Mesenchymal stem cell (in vitro differentiated cells and primary cell): ENCODE measurements around the gene DYNC1I1.

Experiments
- DNase-seq: peaks from one replicate; pipeline ENCODE4 v3.0.0-alpha.2; 2013
- H2AFZ ChIP-seq: one replicate; pipeline ENCODE4 v1.6.1; 2013; ENCODE audit warnings: low read depth, mild to moderate bottlenecking, control low read depth, inconsistent platforms, low read length, moderate library complexity
- H2AK5ac ChIP-seq: 2 replicates; pipeline ENCODE4 v1.6.1; 2013; ENCODE audit warnings: low read length, moderate library complexity, mild to moderate bottlenecking, inconsistent platforms; ENCODE audit not compliant: severe bottlenecking
- H2BK120ac ChIP-seq: one replicate; pipeline ENCODE4 v1.6.1; 2013; ENCODE audit warnings: low read depth, mild to moderate bottlenecking, inconsistent platforms, low read length, moderate library complexity
- H2BK12ac ChIP-seq, 2 experiments: one replicate each; pipeline ENCODE4 v1.6.1; 2013; ENCODE audit warnings: inconsistent platforms in 2 of 2, low read length in 2 of 2, mild to moderate bottlenecking in 2 of 2, moderate library complexity in 2 of 2, control low read depth in 1 of 2
- H2BK15ac ChIP-seq: one replicate; pipeline ENCODE4 v1.6.1; 2013; ENCODE audit warnings: mild to moderate bottlenecking, low read depth, inconsistent platforms; ENCODE audit not compliant: poor library complexity, severe bottlenecking
- H2BK5ac ChIP-seq: 2 replicates; pipeline ENCODE4 v1.6.1; 2013; ENCODE audit warnings: low read depth, mild to moderate bottlenecking, low read length, control low read depth, inconsistent platforms; ENCODE audit not compliant: poor library complexity, severe bottlenecking
- H3K14ac ChIP-seq, 2 experiments: one replicate each; pipeline ENCODE4 v1.6.1; 2013; ENCODE audit warnings: inconsistent platforms in 2 of 2, low read length in 2 of 2, control low read depth in 1 of 2, mild to moderate bottlenecking in 1 of 2, moderate library complexity in 1 of 2
- H3K18ac ChIP-seq, 2 experiments: one replicate each; pipeline ENCODE4 v1.6.1; 2013; ENCODE audit warnings: inconsistent platforms in 2 of 2, low read length in 2 of 2, control low read depth in 1 of 2, low read depth in 1 of 2, mild to moderate bottlenecking in 1 of 2
- H3K23ac ChIP-seq, 2 experiments: one replicate each; pipeline ENCODE4 v1.6.1; 2013; ENCODE audit warnings: inconsistent platforms in 2 of 2, low read length in 2 of 2, mild to moderate bottlenecking in 2 of 2, moderate library complexity in 2 of 2, control low read depth in 1 of 2
- H3K27ac ChIP-seq: 2 replicates; pipeline ENCODE4 v1.5.1; 2013; ENCODE audit warnings: mild to moderate bottlenecking, moderate library complexity, low read length, control low read depth, inconsistent platforms; ENCODE audit not compliant: poor library complexity, severe bottlenecking
- H3K27me3 ChIP-seq, 2 experiments: 2 replicates each; pipeline versions ENCODE4 v1.6.1 to v1.7.0; 2013; ENCODE audit warnings: low read length in 2 of 2, mild to moderate bottlenecking in 2 of 2, moderate library complexity in 2 of 2, control low read depth in 1 of 2, inconsistent platforms in 1 of 2; ENCODE audit not compliant: control insufficient read depth in 1 of 2, insufficient read depth in 1 of 2
- H3K36me3 ChIP-seq, 2 experiments: 2 replicates each; pipeline versions ENCODE4 v1.6.1 to v1.7.0; 2013; ENCODE audit warnings: low read length in 2 of 2, control low read depth in 1 of 2, inconsistent platforms in 1 of 2, low read depth in 1 of 2, mild to moderate bottlenecking in 1 of 2; ENCODE audit not compliant: insufficient read depth in 2 of 2, control insufficient read depth in 1 of 2
- H3K4ac ChIP-seq, 2 experiments: one replicate each; pipeline ENCODE4 v1.6.1; 2013; ENCODE audit warnings: inconsistent platforms in 2 of 2, low read length in 2 of 2, mild to moderate bottlenecking in 2 of 2, moderate library complexity in 2 of 2, control low read depth in 1 of 2, low read depth in 1 of 2
- H3K4me1 ChIP-seq: 2 replicates; pipeline ENCODE4 v1.6.1; 2013; ENCODE audit warnings: low read depth, low read length, control low read depth; ENCODE audit not compliant: control insufficient read depth, insufficient read depth
- H3K4me2 ChIP-seq: 2 replicates; pipeline ENCODE4 v1.6.1; 2013; ENCODE audit warnings: low read length, mild to moderate bottlenecking, inconsistent platforms; ENCODE audit not compliant: poor library complexity, severe bottlenecking
- H3K4me3 ChIP-seq, 2 experiments: 2 replicates each; pipeline versions ENCODE4 v1.5.1 to v1.7.0; 2013; ENCODE audit warnings: low read length in 2 of 2, mild to moderate bottlenecking in 2 of 2, control low read depth in 1 of 2, low read depth in 1 of 2; ENCODE audit not compliant: insufficient read depth in 1 of 2
- H3K79me1 ChIP-seq: replicated peaks from 2 replicates; pipeline ENCODE4 v1.6.1; 2013; ENCODE audit warnings: mild to moderate bottlenecking, control low read depth, low read length, inconsistent platforms; ENCODE audit not compliant: poor library complexity, severe bottlenecking
- H3K9ac ChIP-seq: 2 replicates; pipeline ENCODE4 v1.7.0; 2013; ENCODE audit warnings: mild to moderate bottlenecking, low read length, moderate library complexity
- H3K9me3 ChIP-seq: 2 replicates; pipeline ENCODE4 v1.7.0; 2013; ENCODE audit warnings: mild to moderate bottlenecking, low read length; ENCODE audit not compliant: control insufficient read depth
- H4K8ac ChIP-seq: one replicate; pipeline ENCODE4 v1.6.1; 2013; ENCODE audit warnings: inconsistent platforms, mild to moderate bottlenecking, low read length, moderate library complexity
- H4K91ac ChIP-seq: one replicate; pipeline ENCODE4 v1.6.1; 2013; ENCODE audit warnings: mild to moderate bottlenecking, low read length, inconsistent platforms
- WGBS: methylation state at CpG from one replicate; pipeline ENCODE4 v1.1.7; 2013; ENCODE audit warnings: mixed read lengths; 5-methylcytosine and 5-hydroxymethylcytosine counted together

DYNC1I1 gene

GRCh38 chr7:95980706-95981105 lies 208.4 kb downstream of the DYNC1I1 start:
- Histone ChIP-seq H2AK5ac (no peak overlapping the region), H2BK15ac (no peak overlapping the region), H3K4me3 (no peak overlapping the region), H3K4me2 (no peak overlapping the region), H2BK5ac (no peak overlapping the region), H3K14ac (no peak overlapping the region), H3K4me1 (no peaks in the 10 kb centered on the region), H2AFZ (no peak overlapping the region), H3K36me3 (no peaks in the 10 kb centered on the region), H3K27ac (no peak overlapping the region), H3K9me3 (no peaks in the 10 kb centered on the region), H3K27me3 (no peaks in the 10 kb centered on the region), H3K4ac (no peak overlapping the region), H4K91ac (no peak overlapping the region), H4K8ac (no peak overlapping the region), H2BK12ac (no peak overlapping the region), H2BK120ac (no peak overlapping the region), H3K79me1 (no peaks in the 10 kb centered on the region), H3K9ac (no peak overlapping the region), H3K23ac (no peak overlapping the region), H3K18ac (no peak overlapping the region)
- no CpG with 5 or more reads among the region's 1 CpG for WGBS
- no peak for DNase-seq

DNA sequence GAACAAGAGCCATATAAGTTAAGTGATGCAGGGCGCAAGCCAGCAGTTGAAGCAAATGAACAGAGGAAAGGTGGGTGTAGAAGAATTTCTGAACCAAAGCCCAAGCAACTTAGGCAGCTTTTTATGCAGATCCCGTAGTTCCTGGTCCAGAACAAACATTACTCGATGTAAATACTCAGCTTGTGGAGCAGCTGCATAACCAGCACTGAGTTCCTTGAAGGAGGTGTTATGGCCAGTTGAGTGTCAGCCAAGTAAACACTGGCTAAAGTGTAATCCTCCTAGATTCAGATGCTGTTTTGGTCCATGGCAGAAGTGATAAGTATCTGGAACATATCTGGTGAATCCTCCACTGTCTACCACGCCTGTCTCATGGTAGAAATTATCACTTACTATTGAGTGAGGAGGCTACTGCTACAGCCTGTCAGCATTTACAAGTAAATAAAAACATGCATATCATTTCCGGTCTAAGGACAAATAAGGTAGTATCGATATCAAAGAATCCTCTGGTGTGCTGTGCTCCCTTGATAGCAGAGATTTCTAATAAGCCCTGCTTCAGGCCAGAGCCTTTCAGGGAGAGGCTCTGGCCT lies 213.9 kb downstream of the DYNC1I1 start:
- no peak for DNase-seq
- no peak overlapping the region for H3K27ac ChIP-seq
- no peak overlapping the region for H3K4me2 ChIP-seq
- no peak overlapping the region for H2BK120ac ChIP-seq
- H2AK5ac ChIP-seq = no peak overlapping the region
- no peak overlapping the region for H3K14ac ChIP-seq
- H3K4me1 ChIP-seq = no peaks in the 10 kb centered on the region
- 80% methylated on average over 6 of the region's 6 CpGs for WGBS
- no peaks in the 10 kb centered on the region for H3K9me3 ChIP-seq
- H3K4me3 ChIP-seq = no peak overlapping the region
- H4K8ac ChIP-seq = no peak overlapping the region
- no peak overlapping the region for H3K18ac ChIP-seq
- no peak overlapping the region for H2BK5ac ChIP-seq
- H3K36me3 ChIP-seq = no peaks in the 10 kb centered on the region
- H3K79me1 ChIP-seq = no peaks in the 10 kb centered on the region
- H3K23ac ChIP-seq = no peak overlapping the region
- no peak overlapping the region for H2BK12ac ChIP-seq
- no peak overlapping the region for H3K9ac ChIP-seq
- no peak overlapping the region for H2BK15ac ChIP-seq
- no peak overlapping the region for H3K4ac ChIP-seq
- H3K27me3 ChIP-seq = no peaks in the 10 kb centered on the region
- no peak overlapping the region for H2AFZ ChIP-seq
- no peak overlapping the region for H4K91ac ChIP-seq

DNA sequence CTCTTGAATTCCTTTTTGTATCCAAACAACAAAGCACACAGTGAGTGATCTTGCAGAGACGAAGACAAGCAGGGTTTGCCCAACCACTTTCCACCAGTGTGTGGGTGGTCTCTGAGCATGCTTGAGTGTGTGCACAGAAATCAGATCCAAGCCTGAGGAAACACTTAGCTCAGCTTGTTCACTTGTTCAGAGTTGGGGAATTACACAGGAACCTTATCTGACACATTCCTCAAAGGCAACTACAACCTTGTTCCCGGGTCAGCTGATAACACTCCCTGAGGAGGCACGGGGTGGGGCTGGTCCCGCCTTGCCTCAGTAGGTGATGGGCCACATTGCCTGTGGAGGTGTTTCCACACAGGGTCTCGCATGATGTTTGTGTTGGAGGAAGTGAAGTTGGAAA lies 216.9 kb downstream of the DYNC1I1 start:
- H4K91ac ChIP-seq = no peak overlapping the region
- no peak for DNase-seq
- no peak overlapping the region for H3K23ac ChIP-seq
- no peak overlapping the region for H3K4ac ChIP-seq
- H3K27ac ChIP-seq = no peak overlapping the region
- H3K4me3 ChIP-seq = no peak overlapping the region
- H3K4me2 ChIP-seq = no peak overlapping the region
- no peak overlapping the region for H2BK5ac ChIP-seq
- no peak overlapping the region for H3K18ac ChIP-seq
- no peaks in the 10 kb centered on the region for H3K9me3 ChIP-seq
- no peak overlapping the region for H2AFZ ChIP-seq
- no peak overlapping the region for H2AK5ac ChIP-seq
- H3K14ac ChIP-seq = no peak overlapping the region
- H2BK120ac ChIP-seq = no peak overlapping the region
- H3K36me3 ChIP-seq = no peaks in the 10 kb centered on the region
- no peak overlapping the region for H2BK12ac ChIP-seq
- no peak overlapping the region for H2BK15ac ChIP-seq
- H3K9ac ChIP-seq = no peak overlapping the region
- H3K4me1 ChIP-seq = no peaks in the 10 kb centered on the region
- H3K27me3 ChIP-seq = no peaks in the 10 kb centered on the region
- 47% methylated on average over 4 of the region's 5 CpGs for WGBS
- no peaks in the 10 kb centered on the region for H3K79me1 ChIP-seq
- no peak overlapping the region for H4K8ac ChIP-seq

DNA sequence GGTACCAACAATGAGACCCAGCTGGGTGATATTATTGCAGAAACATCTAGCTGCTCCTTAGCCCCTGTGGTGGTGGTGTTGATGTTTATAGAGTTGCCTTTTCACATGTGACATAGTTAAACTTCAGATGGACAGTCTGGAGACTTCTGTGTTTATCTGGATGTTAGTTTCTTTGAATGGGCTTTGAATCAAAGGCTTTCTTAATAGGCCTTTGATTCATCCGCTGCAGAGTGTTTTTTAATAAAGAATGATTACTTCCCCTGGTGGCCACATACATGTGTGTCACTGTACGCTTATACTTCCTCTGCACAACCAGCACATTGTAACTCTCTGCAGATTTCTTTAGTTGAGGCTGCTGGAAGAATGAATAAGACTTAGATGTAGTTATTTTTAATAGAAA lies 221.0 kb downstream of the DYNC1I1 start:
- no peak overlapping the region for H3K4me3 ChIP-seq
- no peak overlapping the region for H2BK5ac ChIP-seq
- H3K4me1 ChIP-seq = no peaks in the 10 kb centered on the region
- H4K8ac ChIP-seq = no peak overlapping the region
- H3K9me3 ChIP-seq = no peaks in the 10 kb centered on the region
- H3K4ac ChIP-seq = no peak overlapping the region
- no peaks in the 10 kb centered on the region for H3K79me1 ChIP-seq
- H3K23ac ChIP-seq = no peak overlapping the region
- no peak overlapping the region for H3K27ac ChIP-seq
- H2AK5ac ChIP-seq = no peak overlapping the region
- no peak overlapping the region for H2BK120ac ChIP-seq
- H2AFZ ChIP-seq = no peak overlapping the region
- H3K4me2 ChIP-seq = no peak overlapping the region
- no peaks in the 10 kb centered on the region for H3K27me3 ChIP-seq
- H3K36me3 ChIP-seq = no peaks in the 10 kb centered on the region
- H3K18ac ChIP-seq = no peak overlapping the region
- H3K14ac ChIP-seq = no peak overlapping the region
- no peak overlapping the region for H2BK15ac ChIP-seq
- no peak overlapping the region for H4K91ac ChIP-seq
- no peak for DNase-seq
- no peak overlapping the region for H2BK12ac ChIP-seq
- no peak overlapping the region for H3K9ac ChIP-seq
- no CpG with 5 or more reads among the region's 2 CpGs for WGBS
